Parathyroid adenoma (tissue), 2 donors: Measurements from ENCODE around the gene EVA1A.

Experiments used
- H2AFZ ChIP-seq: fragments of 300-600 bp; sonication (generic); one replicate; pipeline ENCODE4 v1.7.0; 2017; ENCODE audit warnings: antibody characterized with exemption, mild to moderate bottlenecking
- H3K27ac ChIP-seq: fragments of 300-600 bp; sonication (generic); one replicate; pipeline ENCODE4 v1.7.0; 2017
- H3K27me3 ChIP-seq: fragments of 300-600 bp; sonication (generic); one replicate; pipeline ENCODE4 v1.7.0; 2017; ENCODE audit warnings: low read length; ENCODE audit not compliant: control insufficient read depth, insufficient read depth
- H3K36me3 ChIP-seq: fragments of 300-600 bp; sonication (generic); one replicate; pipeline ENCODE4 v1.7.0; 2017; ENCODE audit warnings: low read length; ENCODE audit not compliant: control insufficient read depth, insufficient read depth
- H3K4me1 ChIP-seq: fragments of 300-600 bp; sonication (generic); one replicate; pipeline ENCODE4 v1.7.0; 2017; ENCODE audit warnings: control low read depth
- H3K4me2 ChIP-seq: fragments of 300-600 bp; sonication (generic); one replicate; pipeline ENCODE4 v1.7.0; 2017; ENCODE audit warnings: low read length
- H3K4me3 ChIP-seq: fragments of 300-600 bp; sonication (generic); one replicate; pipeline ENCODE4 v1.7.0; 2017; ENCODE audit warnings: low read depth, low read length
- H3K79me2 ChIP-seq: fragments of 300-600 bp; sonication (generic); one replicate; pipeline ENCODE4 v1.7.0; 2017; ENCODE audit warnings: control low read depth
- H3K9ac ChIP-seq: fragments of 300-600 bp; sonication (generic); one replicate; pipeline ENCODE4 v1.7.0; 2017; ENCODE audit warnings: mild to moderate bottlenecking
- H3K9me3 ChIP-seq: fragments of 300-600 bp; sonication (generic); one replicate; pipeline ENCODE4 v1.7.0; 2017; ENCODE audit warnings: low read length; ENCODE audit not compliant: control insufficient read depth
- TF ChIP-seq, protein P1 (sequence below): fragments of 300-600 bp; sonication (generic); IDR thresholded peaks from one replicate; pipeline ENCODE4 v1.7.0; 2017; ENCODE audit warnings: antibody characterized with exemption, mild to moderate bottlenecking
- donor health status: primary hyperparathyroidism.

The EVA1A gene

DNA sequence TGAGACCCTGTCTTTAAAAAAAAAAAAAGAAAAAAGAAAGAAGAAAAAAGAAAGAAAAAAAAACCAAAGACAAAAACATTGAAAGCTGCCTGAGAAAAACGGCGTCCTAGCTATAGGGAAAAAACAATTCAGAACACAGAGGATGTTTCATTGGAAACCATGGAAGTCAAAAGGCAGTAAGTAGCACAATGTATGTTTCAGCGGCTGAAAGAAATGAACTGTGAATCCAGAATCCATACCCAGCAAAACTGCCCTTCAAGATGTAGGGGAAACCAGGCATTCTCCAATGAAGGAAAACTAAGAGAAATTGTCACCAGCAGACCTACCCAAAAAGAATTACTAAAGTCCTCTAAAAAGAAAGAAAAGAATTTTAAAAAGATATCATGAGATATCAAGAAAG lies 27.6 kb downstream of the EVA1A start:
- Histone ChIP-seq H3K9ac (no peak overlapping the region), H3K4me3 (no peak overlapping the region), H2AFZ (no peak overlapping the region)

DNA sequence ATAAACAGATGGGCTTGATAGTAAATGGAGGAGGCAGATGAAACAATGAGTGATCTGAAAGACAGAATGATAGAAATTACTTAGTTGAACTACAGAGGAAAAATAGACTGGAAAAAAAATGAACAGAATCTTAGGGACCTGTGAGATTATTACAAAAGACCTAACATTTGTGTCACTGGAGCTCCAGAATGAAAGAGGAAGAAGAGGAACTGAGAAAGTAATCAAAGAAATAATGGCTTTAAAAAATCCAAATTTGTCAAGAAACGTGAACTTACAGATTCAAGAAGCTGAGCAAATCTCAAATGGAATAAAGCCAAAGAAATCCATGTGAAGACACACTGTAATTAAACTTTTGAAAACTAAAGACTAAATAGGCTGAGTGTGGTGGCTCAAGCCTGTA lies 28.3 kb downstream of the EVA1A start:
- no peak overlapping the region for H3K4me3 ChIP-seq
- H3K4me2 ChIP-seq: no peak overlapping the region
- H3K79me2 ChIP-seq: no peaks in the 10 kb centered on the region
- TF ChIP-seq, protein P1, sequence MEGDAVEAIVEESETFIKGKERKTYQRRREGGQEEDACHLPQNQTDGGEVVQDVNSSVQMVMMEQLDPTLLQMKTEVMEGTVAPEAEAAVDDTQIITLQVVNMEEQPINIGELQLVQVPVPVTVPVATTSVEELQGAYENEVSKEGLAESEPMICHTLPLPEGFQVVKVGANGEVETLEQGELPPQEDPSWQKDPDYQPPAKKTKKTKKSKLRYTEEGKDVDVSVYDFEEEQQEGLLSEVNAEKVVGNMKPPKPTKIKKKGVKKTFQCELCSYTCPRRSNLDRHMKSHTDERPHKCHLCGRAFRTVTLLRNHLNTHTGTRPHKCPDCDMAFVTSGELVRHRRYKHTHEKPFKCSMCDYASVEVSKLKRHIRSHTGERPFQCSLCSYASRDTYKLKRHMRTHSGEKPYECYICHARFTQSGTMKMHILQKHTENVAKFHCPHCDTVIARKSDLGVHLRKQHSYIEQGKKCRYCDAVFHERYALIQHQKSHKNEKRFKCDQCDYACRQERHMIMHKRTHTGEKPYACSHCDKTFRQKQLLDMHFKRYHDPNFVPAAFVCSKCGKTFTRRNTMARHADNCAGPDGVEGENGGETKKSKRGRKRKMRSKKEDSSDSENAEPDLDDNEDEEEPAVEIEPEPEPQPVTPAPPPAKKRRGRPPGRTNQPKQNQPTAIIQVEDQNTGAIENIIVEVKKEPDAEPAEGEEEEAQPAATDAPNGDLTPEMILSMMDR: no peak
- no peak overlapping the region for H3K27ac ChIP-seq
- H3K27me3 ChIP-seq: no peaks in the 10 kb centered on the region
- H3K4me1 ChIP-seq: no peaks in the 10 kb centered on the region
- H3K9me3 ChIP-seq: no peaks in the 10 kb centered on the region
- no peak overlapping the region for H3K9ac ChIP-seq
- H2AFZ ChIP-seq: no peak overlapping the region
- H3K36me3 ChIP-seq: no peaks in the 10 kb centered on the region

More for the DNA sequence above, 27.6 kb downstream of the EVA1A start:
- TF ChIP-seq, protein P1: no peak
- Histone ChIP-seq H3K79me2 (no peaks in the 10 kb centered on the region), H3K4me1 (no peaks in the 10 kb centered on the region), H3K27ac (no peak overlapping the region), H3K4me2 (no peak overlapping the region), H3K27me3 (no peaks in the 10 kb centered on the region), H3K36me3 (no peaks in the 10 kb centered on the region), H3K9me3 (no peaks in the 10 kb centered on the region)

- Histone ChIP-seq H3K79me2 (no peaks in the 10 kb centered on the region), H3K27ac (no peak overlapping the region), H3K27me3 (no peaks in the 10 kb centered on the region), H3K4me3 (no peak overlapping the region), H3K36me3 (no peaks in the 10 kb centered on the region), H3K9ac (no peak overlapping the region), H3K9me3 (no peaks in the 10 kb centered on the region), H3K4me2 (no peak overlapping the region), H2AFZ (no peak overlapping the region), H3K4me1 (no peaks in the 10 kb centered on the region)
- TF ChIP-seq, protein P1: no peak
Measured at GRCh38 chr2:75528221-75528977, 32.3 kb downstream of the EVA1A start.

- TF ChIP-seq, protein P1: no peak
- H3K9ac ChIP-seq: no peak overlapping the region
- H3K9me3 ChIP-seq: no peaks in the 10 kb centered on the region
- no peaks in the 10 kb centered on the region for H3K27me3 ChIP-seq
- H3K4me2 ChIP-seq: no peak overlapping the region
- no peaks in the 10 kb centered on the region for H3K4me1 ChIP-seq
- no peak overlapping the region for H3K4me3 ChIP-seq
- no peak overlapping the region for H2AFZ ChIP-seq
- no peaks in the 10 kb centered on the region for H3K79me2 ChIP-seq
- H3K27ac ChIP-seq: no peak overlapping the region
- no peaks in the 10 kb centered on the region for H3K36me3 ChIP-seq
Measured at GRCh38 chr2:75527676-75528075, 33.1 kb downstream of the EVA1A start.

- Histone ChIP-seq H3K36me3 (no peaks in the 10 kb centered on the region), H3K27me3 (no peaks in the 10 kb centered on the region), H3K4me1 (no peaks in the 10 kb centered on the region), H3K4me2 (no peak overlapping the region), H3K27ac (no peak overlapping the region), H3K9me3 (no peaks in the 10 kb centered on the region), H3K4me3 (no peak overlapping the region), H2AFZ (no peak overlapping the region), H3K9ac (no peak overlapping the region), H3K79me2 (no peaks in the 10 kb centered on the region)
- TF ChIP-seq, protein P1: no peak
Measured at GRCh38 chr2:75526842-75527241, 33.9 kb downstream of the EVA1A start.
